KBM-7 (cell line): Measurements from ENCODE around the gene ACTL6B.
A peak's percentile ranks its signal among the peaks of the same experiment; 100 is the strongest.

Experiments used
- DNase-seq: peaks from one replicate; pipeline ENCODE4 v3.0.0-alpha.2; 2015
- in situ Hi-C: fragments of 300-500 bp; cut with MboI; formaldehyde crosslinking; loops from 2 replicates; pipeline ENCODE4 v1.14.3; 2020; ENCODE audit warnings: low sequenced_read_pairs, low pct_unique_long_range_greater_than_20kb, mixed read lengths

The ACTL6B gene

DNA sequence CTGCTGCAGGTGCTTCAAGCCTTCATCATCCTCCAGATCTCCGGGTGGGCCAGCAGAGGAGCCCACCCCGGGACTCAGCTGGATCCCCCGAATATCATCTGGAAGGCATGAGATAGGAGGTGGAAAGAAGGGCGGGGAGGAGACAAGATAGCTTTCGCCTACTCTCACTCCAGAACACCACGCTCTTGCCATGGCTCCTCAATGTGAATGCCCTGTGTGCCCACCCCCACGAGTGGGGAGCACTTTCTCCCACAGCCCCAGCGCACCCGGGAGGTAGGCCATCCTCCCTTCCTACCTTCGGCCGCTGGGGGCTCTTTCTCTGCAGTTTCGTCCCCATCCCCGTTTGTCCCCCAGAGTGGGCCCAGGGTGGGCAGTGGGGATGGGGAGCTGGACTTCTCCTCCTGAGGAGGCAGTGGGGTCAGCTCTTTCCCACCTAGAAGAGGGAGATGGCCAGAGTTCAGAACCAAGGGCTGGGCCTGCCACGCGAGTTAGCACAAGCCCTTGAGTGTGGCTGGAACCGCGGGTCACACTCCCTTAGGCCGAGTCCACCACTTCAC, 28.9 kb upstream of the ACTL6B start:
- DNase-seq: no peak
- in situ Hi-C loops: no loop called here

GRCh38 chr7:100684534-100685042, 28.3 kb upstream of the ACTL6B start:
- in situ Hi-C loops: no loop called here
- DNase-seq: no peak

- DNase-seq: no peak
- in situ Hi-C loops: no loop called here
These were observed 27.6 kb upstream of the ACTL6B start for GRCh38 chr7:100683659-100684533.

DNA sequence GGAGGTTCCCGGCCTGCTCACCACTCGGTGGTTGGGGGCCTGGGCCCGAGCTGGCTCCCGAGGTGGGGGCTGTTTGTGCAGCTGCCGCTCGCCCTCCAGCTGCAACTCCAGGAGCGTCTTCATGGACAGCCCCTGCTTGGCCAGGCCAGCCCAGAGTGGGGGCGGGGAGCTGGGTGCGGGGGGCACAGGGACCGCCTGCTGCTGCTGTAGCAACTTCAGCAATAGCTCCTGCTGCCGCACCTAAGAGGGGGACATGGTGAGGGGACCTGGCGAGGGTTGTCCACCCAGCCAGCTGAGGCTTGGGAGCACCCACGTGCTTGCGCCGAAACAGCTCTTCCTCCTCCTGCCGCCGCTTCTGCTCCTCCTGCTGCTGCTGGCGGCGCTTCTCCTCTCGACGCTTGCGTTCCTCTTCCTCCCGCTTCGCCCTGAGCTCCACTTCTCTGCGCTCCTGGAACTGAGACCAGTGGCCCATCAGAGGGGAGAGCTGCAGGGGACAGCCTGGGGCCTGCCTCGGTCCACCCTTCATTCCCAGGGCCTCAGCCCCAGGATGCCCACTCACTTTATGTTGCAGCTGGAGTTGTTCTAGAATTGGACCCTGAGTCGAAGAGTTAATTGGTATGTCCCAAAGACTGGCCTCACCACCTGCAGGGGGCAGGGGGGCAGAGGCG, 26.9 kb upstream of the ACTL6B start:
- no peak for DNase-seq
- in situ Hi-C loops: no loop called here

- in situ Hi-C loops: no loop called here
- no peak for DNase-seq
These were observed 26.0 kb upstream of the ACTL6B start for GRCh38 chr7:100682228-100682741.

DNA sequence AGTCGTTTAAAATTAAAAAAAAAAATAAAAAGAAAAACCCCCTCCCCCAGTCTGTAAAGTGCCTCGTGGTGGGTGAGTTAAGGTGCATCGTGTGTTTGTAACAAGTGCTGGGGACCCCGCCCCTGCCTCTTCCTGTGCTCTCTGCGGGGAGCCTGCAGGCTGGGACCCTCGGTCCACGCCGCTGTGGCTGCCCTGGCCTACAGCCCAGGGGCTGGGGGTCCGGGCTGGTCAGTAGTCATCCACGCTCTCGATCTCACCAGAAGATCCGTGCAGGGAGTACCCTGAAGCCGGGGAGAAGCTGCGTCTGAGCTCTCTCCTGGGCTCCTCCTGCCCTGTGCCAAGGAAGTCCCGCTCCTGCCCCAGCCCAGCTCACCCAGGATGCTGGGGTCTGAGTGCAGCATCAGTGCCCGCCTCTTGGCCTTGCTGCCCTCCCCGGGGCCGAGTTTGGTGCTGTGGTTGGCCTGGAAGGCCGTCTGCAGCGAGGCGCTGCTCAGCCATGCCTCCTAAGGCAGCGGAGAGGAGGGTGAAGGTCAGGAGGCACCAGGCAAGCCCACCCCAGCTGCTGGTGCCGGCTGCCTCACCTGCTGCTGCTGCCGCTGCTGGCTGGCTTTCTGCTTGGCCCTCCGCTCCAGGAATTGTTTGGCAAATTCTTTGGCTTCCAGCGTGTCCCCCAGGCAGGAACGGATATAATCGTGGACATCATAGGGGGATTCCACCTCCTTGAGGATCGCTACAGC, 25.4 kb upstream of the ACTL6B start:
- in situ Hi-C loops: no loop called here
- DNase-seq: no peak

DNA sequence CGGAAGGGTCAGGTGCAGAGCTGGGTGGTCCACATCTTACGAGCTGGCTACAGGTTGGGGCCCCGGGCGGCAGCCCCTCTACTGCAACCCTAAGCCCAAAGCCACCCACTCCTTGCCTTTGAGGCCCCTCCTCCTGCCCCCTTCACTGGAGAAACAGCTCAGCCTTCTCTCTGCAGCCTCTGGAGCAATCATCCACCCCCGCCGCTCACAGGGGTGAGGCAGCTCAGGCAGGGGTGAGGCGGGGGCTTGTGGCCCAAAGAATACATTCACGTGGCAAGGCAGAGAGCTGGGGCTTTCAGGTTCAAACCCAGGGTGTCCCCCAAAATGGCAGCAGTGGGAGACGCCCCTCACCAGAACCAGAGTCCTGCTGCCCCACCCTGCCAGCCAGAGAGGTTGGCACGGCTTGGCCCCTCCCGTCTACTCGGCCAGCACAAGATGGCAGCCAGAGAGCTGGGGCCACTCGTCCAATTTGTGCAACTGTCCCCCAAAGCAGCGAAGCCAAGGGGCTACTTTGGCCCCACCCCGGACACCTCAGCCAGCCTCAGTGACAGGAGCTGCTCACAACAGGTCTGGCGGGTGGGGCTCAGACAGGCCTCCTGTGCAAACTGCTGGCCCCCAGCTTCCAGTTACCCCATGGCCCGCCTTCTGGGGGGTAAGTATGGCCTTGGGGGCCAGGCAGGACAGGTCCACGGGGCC, 24.5 kb upstream of the ACTL6B start:
- no peak for DNase-seq
- in situ Hi-C loops: no loop called here

DNA sequence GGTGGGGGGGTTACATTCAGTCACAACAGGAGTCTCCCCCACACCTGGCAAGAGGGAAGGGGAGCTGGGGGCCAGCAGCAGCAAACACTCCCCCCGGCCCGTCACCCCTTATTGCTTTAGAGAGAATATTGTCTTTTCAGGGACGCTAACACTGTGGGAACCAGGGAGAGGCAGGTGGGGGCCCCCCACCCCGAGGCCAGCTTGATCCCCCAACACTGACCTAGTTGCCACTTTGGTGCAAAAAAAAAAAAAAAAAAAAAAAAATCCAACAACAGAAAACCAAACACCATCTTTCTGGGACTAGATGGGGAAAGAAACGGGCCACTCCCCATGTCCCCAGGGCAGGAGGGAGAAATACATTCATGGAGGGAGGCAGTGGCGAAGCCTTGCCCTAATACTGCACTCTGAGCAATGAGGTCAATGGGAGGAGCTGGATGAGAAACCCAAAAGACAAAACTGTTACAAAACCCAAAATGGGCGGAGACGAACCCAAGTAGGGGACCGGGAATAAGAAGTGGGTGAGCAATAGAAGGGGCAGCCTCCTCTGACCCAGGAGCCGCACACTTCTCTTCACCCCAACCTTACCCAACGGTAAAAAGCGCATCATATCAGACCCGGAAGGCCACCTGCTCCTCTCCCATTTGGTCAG, 23.8 kb upstream of the ACTL6B start:
- no peak for DNase-seq
- in situ Hi-C loops: no loop called here

DNA sequence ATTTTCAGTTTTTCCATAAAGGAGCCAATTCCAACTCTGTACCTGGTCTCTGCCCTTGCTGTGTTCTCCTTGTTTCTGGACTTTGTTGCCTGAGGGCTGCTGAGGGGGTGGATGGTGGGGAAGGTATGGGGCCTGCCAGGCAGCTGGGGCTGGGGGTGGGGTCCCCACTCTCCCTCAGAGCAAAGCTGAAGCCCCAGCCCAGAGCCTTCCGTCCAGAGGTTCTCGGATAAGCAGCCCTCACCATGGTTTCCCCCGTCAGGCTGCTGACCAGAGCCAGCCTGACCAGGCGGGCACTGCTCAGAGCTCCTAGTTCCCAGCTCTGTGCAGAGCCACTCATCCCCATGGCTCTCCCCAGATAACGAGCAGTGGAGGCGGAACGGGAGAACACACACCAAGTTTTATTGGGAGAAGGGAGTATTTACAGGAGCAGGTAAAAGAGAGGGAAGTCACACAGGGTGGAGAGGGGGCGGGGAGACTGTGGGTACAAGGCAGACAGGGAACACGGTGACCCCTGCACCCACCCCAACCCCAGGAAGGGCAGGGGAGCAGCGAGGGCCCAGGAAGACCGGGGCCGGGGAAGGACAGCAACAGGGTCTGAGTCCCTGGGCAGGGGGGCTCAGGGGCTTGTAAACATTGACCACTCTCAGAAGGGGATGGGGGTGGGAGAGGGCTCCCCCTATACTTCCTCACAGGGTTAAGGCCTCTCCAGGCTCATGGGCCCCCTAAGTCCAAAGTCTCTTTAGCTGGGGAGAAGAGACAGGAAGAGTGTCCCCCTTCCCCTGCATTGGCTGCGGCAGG, 23.1 kb upstream of the ACTL6B start:
- no peak for DNase-seq
- in situ Hi-C loops: no loop called here

DNA sequence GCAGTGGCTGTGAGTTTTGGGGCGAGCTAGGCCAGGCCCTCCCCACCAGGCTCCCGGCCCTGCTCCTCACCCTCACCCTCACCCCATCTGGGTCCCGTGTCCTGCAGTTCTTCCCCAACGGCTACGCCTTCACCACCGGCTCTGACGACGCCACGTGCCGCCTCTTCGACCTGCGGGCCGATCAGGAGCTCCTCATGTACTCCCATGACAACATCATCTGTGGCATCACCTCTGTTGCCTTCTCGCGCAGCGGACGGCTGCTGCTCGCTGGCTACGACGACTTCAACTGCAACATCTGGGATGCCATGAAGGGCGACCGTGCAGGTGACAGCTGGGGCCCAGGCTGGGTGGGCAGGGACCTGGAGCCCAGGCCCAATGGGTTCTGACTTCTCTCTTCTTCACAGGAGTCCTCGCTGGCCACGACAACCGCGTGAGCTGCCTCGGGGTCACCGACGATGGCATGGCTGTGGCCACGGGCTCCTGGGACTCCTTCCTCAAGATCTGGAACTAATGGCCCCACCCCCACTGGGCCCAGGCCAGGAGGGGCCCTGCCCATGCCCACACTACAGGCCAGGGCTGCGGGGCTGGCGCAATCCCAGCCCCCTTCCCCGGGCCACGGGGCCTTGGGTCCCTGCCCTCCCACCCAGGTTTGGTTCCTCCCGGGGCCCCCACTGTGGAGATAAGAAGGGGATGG, 22.2 kb upstream of the ACTL6B start:
- DNase-seq: no peak
- in situ Hi-C loops: no loop called here

- no peak for DNase-seq
- in situ Hi-C loops: no loop called here
These were observed 21.3 kb upstream of the ACTL6B start for GRCh38 chr7:100677308-100678267.

- in situ Hi-C loops: no loop called here
- DNase-seq: no peak
These were observed 20.5 kb upstream of the ACTL6B start for GRCh38 chr7:100676501-100677306.

DNA sequence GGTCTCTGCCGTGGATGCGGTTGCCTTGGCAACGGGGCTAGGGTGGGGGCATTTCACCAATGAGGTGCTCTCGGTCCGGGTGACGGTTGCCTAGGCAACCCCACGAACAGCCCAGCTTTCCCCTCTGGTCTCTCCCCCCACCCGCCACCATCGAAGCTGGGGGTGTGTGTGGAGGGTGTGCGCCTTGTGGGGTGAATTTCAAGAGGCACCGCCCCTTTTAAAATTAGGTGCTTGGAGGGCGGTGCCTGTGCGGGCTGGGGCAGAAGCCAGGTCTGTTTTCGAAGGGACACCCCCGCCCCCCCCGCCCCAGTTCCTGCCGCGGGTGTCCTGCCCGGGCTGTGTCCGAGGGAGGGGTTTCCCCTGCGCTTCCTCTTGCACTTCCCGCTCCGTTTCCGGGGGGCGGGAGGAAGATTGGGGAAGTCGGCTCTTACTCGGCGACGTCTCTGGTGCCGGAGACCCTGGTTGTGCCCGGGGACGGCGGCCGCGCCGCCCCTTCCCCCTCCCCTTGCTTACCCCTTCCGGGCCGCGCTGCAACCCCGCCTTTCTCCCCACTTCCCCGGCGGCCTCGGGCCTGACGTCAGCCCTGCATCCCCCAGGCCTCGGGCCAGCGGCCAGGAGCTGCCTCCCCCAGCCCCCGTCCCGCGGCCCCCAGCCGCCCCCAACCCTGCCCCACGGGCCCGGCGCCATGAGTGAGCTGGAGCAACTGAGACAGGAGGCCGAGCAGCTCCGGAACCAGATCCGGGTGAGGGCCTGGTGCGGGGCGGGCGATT, 19.5 kb upstream of the ACTL6B start:
- in situ Hi-C loops: no loop called here
- peak; percentile 64 for DNase-seq

DNA sequence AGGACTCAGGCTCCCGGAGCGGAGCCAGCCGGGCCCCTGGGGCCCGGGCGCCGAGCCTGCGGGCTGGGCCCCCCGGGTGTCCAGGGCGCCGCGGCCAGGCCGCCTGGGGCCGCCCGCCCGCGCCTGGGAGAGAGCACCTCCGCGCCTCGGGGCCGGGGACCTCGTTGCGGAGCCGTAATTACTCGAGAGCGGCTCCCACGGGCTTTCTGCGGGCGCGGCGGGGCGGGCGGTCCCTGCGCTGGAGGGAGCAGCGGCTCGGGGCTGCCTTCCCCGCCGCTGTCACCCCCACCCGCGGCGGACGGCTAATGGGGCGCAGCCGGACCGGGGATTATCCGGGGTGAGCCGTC, 18.8 kb upstream of the ACTL6B start:
- in situ Hi-C loops: no loop called here
- no peak for DNase-seq
